B cell (primary cell): ENCODE measurements around the gene GPBP1L1. TPM values are rescaled to one million over a fixed set of nuclear protein-coding genes. Genes with fewer than 3 reads are reported as not detected.

Source experiments
- ATAC-seq: fragments of 200-7000 bp; cut with Tn5 transposase; one replicate; pipeline ENCODE4 v1.10.0; 2021; ENCODE audit warnings: low read depth, mild to moderate bottlenecking, moderate number of reproducible peaks, moderate library complexity
- CTCF ChIA-PET: fragments of 350-600 bp; sonication (Branson Sonifier 250); formaldehyde crosslinking; loops from one replicate; lab custom pipeline; 2021; ENCODE audit warnings: antibody characterized with exemption, inconsistent platforms; lab: Charles Lee
- POLR2A ChIA-PET: fragments of 350-600 bp; sonication (Branson Sonifier 250); formaldehyde crosslinking; loops from one replicate; lab custom pipeline; 2021; ENCODE audit warnings: antibody characterized with exemption; lab: Charles Lee
- DNase-seq: peaks from one replicate; pipeline ENCODE4 v3.0.0; 2013
- H2AFZ ChIP-seq: 2 replicates; pipeline ENCODE4 v1.6.1; 2012; ENCODE audit warnings: mild to moderate bottlenecking, low read depth, low read length; ENCODE audit not compliant: insufficient read depth, poor library complexity, severe bottlenecking
- H3K27ac ChIP-seq, 2 donors: 1 replicate in 1 of 2; 2 replicates in 1 of 2; pipeline ENCODE4 v1.5.1; 2012 to 2013; ENCODE audit warnings: low read length in 2 of 2, mild to moderate bottlenecking in 2 of 2, moderate library complexity in 1 of 2
- H3K27me3 ChIP-seq, 4 experiments: fragments of 200-600 bp in 1 of 4; sonication (generic) in 1 of 4; replicated peaks in 1 of 4; 1 replicate in 2 of 4; 2 replicates in 2 of 4; pipeline versions ENCODE4 v1.6.1 to v1.7.0; 2013 to 2016; ENCODE audit warnings: low read length in 3 of 4, mild to moderate bottlenecking in 2 of 4, mixed read lengths in 1 of 4, moderate library complexity in 1 of 4; ENCODE audit not compliant: insufficient read depth in 4 of 4, control insufficient read depth in 3 of 4; ENCODE audit errors: control extremely low read depth in 1 of 4
- H3K36me3 ChIP-seq, 2 experiments: replicated peaks in 1 of 2; 1 replicate in 1 of 2; 2 replicates in 1 of 2; pipeline versions ENCODE4 v1.6.1 to v1.7.1; 2013; ENCODE audit warnings: low read length in 1 of 2; ENCODE audit not compliant: insufficient read depth in 2 of 2, control insufficient read depth in 1 of 2; ENCODE audit errors: control extremely low read depth in 1 of 2, extremely low read depth in 1 of 2
- H3K4me1 ChIP-seq, 2 donors: fragments of 200-600 bp in 1 of 2; sonication (generic) in 1 of 2; 1 replicate in 1 of 2; 2 replicates in 1 of 2; pipeline versions ENCODE4 v1.5.1 to v1.6.1; 2013 to 2017; ENCODE audit warnings: low read length in 2 of 2; ENCODE audit not compliant: control insufficient read depth in 2 of 2, insufficient read depth in 2 of 2
- H3K4me2 ChIP-seq: replicated peaks from 2 replicates; pipeline ENCODE3; 2012; ENCODE audit warnings: mild to moderate bottlenecking, low read depth, low read length; ENCODE audit not compliant: poor library complexity, severe bottlenecking
- H3K4me3 ChIP-seq, 5 experiments: fragments of 200-600 bp in 1 of 5; sonication (generic) in 1 of 5; 1 replicate in 3 of 5; 2 replicates in 2 of 5; pipeline versions ENCODE4 v1.5.1 to v1.7.0; 2011 to 2016; ENCODE audit warnings: low read length in 4 of 5, mild to moderate bottlenecking in 4 of 5, low read depth in 2 of 5, control low read depth in 1 of 5, moderate library complexity in 1 of 5; ENCODE audit not compliant: insufficient read depth in 1 of 5; ENCODE audit errors: control extremely low read depth in 1 of 5, extremely low read depth in 1 of 5
- H3K79me2 ChIP-seq: fragments of 200-600 bp; sonication (generic); one replicate; pipeline ENCODE4 v1.6.0; 2016; ENCODE audit warnings: low read length; ENCODE audit not compliant: control insufficient read depth, insufficient read depth
- H3K9ac ChIP-seq: fragments of 200-600 bp; sonication (generic); 2 replicates; pipeline ENCODE4 v1.6.1; 2017; ENCODE audit warnings: mild to moderate bottlenecking, low read length, moderate library complexity
- H3K9me3 ChIP-seq, 3 donors: one replicate each; pipeline versions ENCODE4 v1.6.1 to v1.7.1; 2013; ENCODE audit warnings: low read length in 2 of 3; ENCODE audit not compliant: control insufficient read depth in 2 of 3, insufficient read depth in 1 of 3; ENCODE audit errors: control extremely low read depth in 1 of 3
- H4K20me1 ChIP-seq: 2 replicates; pipeline ENCODE4 v1.6.0; 2012; ENCODE audit warnings: mild to moderate bottlenecking, low read length; ENCODE audit not compliant: insufficient read depth, control insufficient read depth, poor library complexity, severe bottlenecking
- H3K27ac Mint-ChIP-seq: one replicate; pipeline ENCODE4 v1.8.0; 2021; ENCODE audit warnings: mixed read lengths
- H3K27me3 Mint-ChIP-seq: one replicate; pipeline ENCODE4 v1.8.0; 2021; ENCODE audit warnings: mixed read lengths
- H3K4me1 Mint-ChIP-seq: one replicate; pipeline ENCODE4 v1.8.0; 2021; ENCODE audit warnings: mixed read lengths
- H3K4me3 Mint-ChIP-seq: one replicate; pipeline ENCODE4 v1.8.0; 2021; ENCODE audit warnings: mixed read lengths
- H3K9me3 Mint-ChIP-seq: one replicate; pipeline ENCODE4 v1.8.0; 2022; ENCODE audit warnings: mixed read lengths; ENCODE audit not compliant: insufficient read depth
- CTCF ChIP-seq: fragments of 200-600 bp; IDR thresholded peaks from one replicate; pipeline ENCODE4 v1.8.0; 2022; ENCODE audit warnings: antibody characterized with exemption, mild to moderate bottlenecking
- EZH2 ChIP-seq: IDR thresholded peaks from 2 replicates; pipeline ENCODE4 v1.6.1; 2012; ENCODE audit warnings: borderline replicate concordance, low read depth, mild to moderate bottlenecking, moderate library complexity, low read length; ENCODE audit not compliant: insufficient read depth, poor library complexity, severe bottlenecking
- WGBS: methylation state at CpG from one replicate; pipeline ENCODE4 v1.1.5; 2013; ENCODE audit warnings: missing lambda C conversion rate; ENCODE audit not compliant: insufficient coverage; 5-methylcytosine and 5-hydroxymethylcytosine counted together
- intact Hi-C: fragments of 100-400 bp; cut with micrococcal nuclease; formaldehyde crosslinking; loops from one replicate; pipeline ENCODE4 v1.10.0; 2022
- polyA plus RNA-seq: library from polyadenylated mRNA; depleted of rRNA; stranded (reverse); fragments of >200 nt; gene quantifications from 2 replicates; pipeline ENCODE4 v1.2.3, GENCODE V29; 2012
- total RNA-seq, 2 donors: library from RNA; stranded (reverse); fragments of 120-200 nt in 1 of 2; gene quantifications; 1 replicate in 1 of 2; 2 replicates in 1 of 2; pipeline versions ENCODE4 v1.2.3 to v1.2.4, GENCODE V29; 2013 to 2022

Gene GPBP1L1
- total and polyA plus RNA-seq, 2 donors (not counting 1 experiment from before 2014, with no cell fraction given), result 75.5 to 137 TPM

GRCh38 chr1:45687754-45688740 is 1.7 kb upstream of the GPBP1L1 start, which contains the start of gene TMEM69:
TMEM69 (plus strand) TSS chr1:45688181; CDS start chr1:45691069, 2,888 bp downstream.
- Histone ChIP-seq H3K27ac (peak within 1 kb of the TSS; percentile 98), H3K36me3 (peaks cover 0 to 5% of the 10 kb centered on the region in 2 experiments), H3K9ac (peak within 1 kb of the TSS; percentile 93), H4K20me1 (peaks cover 21% of the 10 kb centered on the region), H3K4me1 (peaks cover 23 to 24% of the 10 kb centered on the region in 2 donors), H3K27me3 (no peaks in the 10 kb centered on the region), H3K79me2 (peaks cover 63% of the 10 kb centered on the region), H3K4me3 (peak within 1 kb of the TSS; percentile 65 to 98 (median 87)), H3K9me3 (no peaks in the 10 kb centered on the region), H2AFZ (peak within 1 kb of the TSS; percentile 97), H3K4me2 (peak within 1 kb of the TSS; percentile 90)
- ChIA-PET CTCF (interaction anchor here (0.9 to 1.0 kb wide), 2 partner anchors 12 to 197 kb away, joined by 3 read pairs; partner anchors contain the start of gene TESK2), POLR2A (interaction anchor here (0.7 to 2.6 kb wide), 3 partner anchors 12 to 385 kb away, joined by 3 to 11 read pairs (median 4); partner anchors contain the start of gene NASP)
- TF ChIP-seq EZH2, result no peak
- TF ChIP-seq CTCF, result no peak
- H3K4me1 Mint-ChIP-seq, result peaks cover 41% of the 10 kb centered on the region
- H3K9me3 Mint-ChIP-seq, result no peaks in the 10 kb centered on the region
- peak within 1 kb of the TSS; percentile 100 for H3K4me3 Mint-ChIP-seq
- intact Hi-C loops, result loop anchor here (1.0 to 10.0 kb wide), 13 partner anchors 62 to 1056 kb away; partner anchors contain the start of genes BEST4, CCDC163, EFCAB14 and EIF2B3
- peak within 1 kb of the TSS; percentile 100 for H3K27ac Mint-ChIP-seq
- DNase-seq (peak; percentile 93), ATAC-seq (no peak)
- 3% methylated on average over 15 of the region's 24 CpGs for WGBS
- H3K27me3 Mint-ChIP-seq, result no peaks in the 10 kb centered on the region
